GM12878 (cell line): Measurements from ENCODE around the gene SF3B2. TPM values are rescaled to one million over a fixed set of nuclear protein-coding genes. Genes with fewer than 3 reads are reported as not detected.

Experiments used
- ATAC-seq: fragments of 200-7000 bp; cut with Tn5 transposase; 3 replicates; pipeline ENCODE4 v1.9.1; 2020; ENCODE audit warnings: mild to moderate bottlenecking, moderate library complexity
- BruUV-seq: library from RNA; stranded (reverse); fragments of 400-500 nt; replicated peaks from 2 replicates; lab custom pipeline; 2021; lab: Mats Ljungman, UMichigan
- CTCF ChIA-PET: fragments of 300-600 bp; sonication (Branson Sonifier 250); formaldehyde crosslinking; extraction: SDS; loops from one replicate; lab custom pipeline; 2021; ENCODE audit warnings: inconsistent platforms; lab: Yijun Ruan, JAX
- POLR2A ChIA-PET: fragments of 350-600 bp; formaldehyde crosslinking; extraction: SDS; loops from one replicate; lab custom pipeline; 2021; ENCODE audit warnings: inconsistent platforms; lab: Charles Lee
- RAD21 ChIA-PET: fragments of 300-600 bp; sonication (Branson Sonifier 250); formaldehyde crosslinking; loops from one replicate; lab custom pipeline; 2023; ENCODE audit warnings: antibody characterized with exemption; ENCODE audit not compliant: unreplicated experiment; lab: Charles Lee
- SMC1A ChIA-PET: fragments of 300-600 bp; sonication (Branson Sonifier 250); formaldehyde crosslinking; loops from one replicate; lab custom pipeline; 2023; ENCODE audit not compliant: unreplicated experiment, uncharacterized antibody; lab: Charles Lee
- DNase-seq: peaks from one replicate; pipeline ENCODE4 v3.0.0-alpha.2; 2011; ENCODE audit warnings: low read depth, low spot score
- FAIRE-seq: peaks from 3 replicates; lab custom pipeline; 2011; peaks lifted over from hg19 to GRCh38; lab: Jason Lieb, UNC
- H2AFZ ChIP-seq: 2 replicates; pipeline ENCODE4 v1.6.0; 2011; ENCODE audit warnings: low read depth, low read length, control low read depth; ENCODE audit not compliant: control insufficient read depth
- H3K27ac ChIP-seq: 2 replicates; pipeline ENCODE4 v1.5.1; 2011; ENCODE audit warnings: control low read depth; ENCODE audit not compliant: control insufficient read depth, insufficient read depth
- H3K27me3 ChIP-seq, 2 experiments: replicated peaks in 1 of 2; 2 replicates each; pipeline versions ENCODE4 v1.6.0 to v1.6.1; 2011; ENCODE audit warnings: low read length in 1 of 2; ENCODE audit not compliant: control insufficient read depth in 2 of 2, insufficient read depth in 2 of 2
- H3K36me3 ChIP-seq, 2 experiments: 2 replicates each; pipeline ENCODE4 v1.5.1; 2011; ENCODE audit warnings: low read length in 1 of 2; ENCODE audit not compliant: control insufficient read depth in 2 of 2, insufficient read depth in 2 of 2
- H3K4me1 ChIP-seq: 2 replicates; pipeline ENCODE4 v1.6.1; 2011; ENCODE audit warnings: mild to moderate bottlenecking, low read length, moderate library complexity, mixed read lengths; ENCODE audit not compliant: control insufficient read depth, insufficient read depth
- H3K4me2 ChIP-seq: 2 replicates; pipeline ENCODE4 v1.6.0; 2011; ENCODE audit warnings: control low read depth; ENCODE audit not compliant: control insufficient read depth, insufficient read depth
- H3K4me3 ChIP-seq: fragments of 200-600 bp; sonication (generic); 2 replicates; pipeline ENCODE4 v1.5.1; 2016
- H3K79me2 ChIP-seq: 2 replicates; pipeline ENCODE4 v1.6.0; 2011; ENCODE audit warnings: low read length; ENCODE audit not compliant: control insufficient read depth, insufficient read depth
- H3K9ac ChIP-seq: 2 replicates; pipeline ENCODE4 v1.8.0; 2011; ENCODE audit warnings: low read length, control low read depth, mixed read lengths; ENCODE audit not compliant: control insufficient read depth, insufficient read depth
- H3K9me3 ChIP-seq: replicated peaks from 3 replicates; pipeline ENCODE4 v1.5.1; 2011; ENCODE audit warnings: mild to moderate bottlenecking, low read length; ENCODE audit not compliant: control insufficient read depth, insufficient read depth
- H4K20me1 ChIP-seq: 2 replicates; pipeline ENCODE4 v1.6.0; 2011; ENCODE audit not compliant: control insufficient read depth, insufficient read depth
- DPF2 ChIP-seq: fragments of 450-650 bp; IDR thresholded peaks from 2 replicates; pipeline ENCODE4 v1.6.1; 2017; ENCODE audit warnings: mild to moderate bottlenecking
- IKZF1 ChIP-seq: fragments of 450-650 bp; conservative IDR thresholded peaks from 2 replicates; pipeline ENCODE4 v1.6.1; 2017; ENCODE audit warnings: antibody characterized with exemption, mild to moderate bottlenecking
- IKZF2 ChIP-seq, 2 experiments: fragments of 450-650 bp; IDR thresholded peaks; 2 replicates each; pipeline ENCODE4 v1.6.1; 2017; ENCODE audit warnings: mild to moderate bottlenecking in 2 of 2, moderate library complexity in 2 of 2
- MLLT1 ChIP-seq: fragments of 450-650 bp; IDR thresholded peaks from 2 replicates; pipeline ENCODE4 v1.6.1; 2016; ENCODE audit warnings: mild to moderate bottlenecking
- MTA2 ChIP-seq: fragments of 450-650 bp; IDR thresholded peaks from 2 replicates; pipeline ENCODE4 v1.6.1; 2016; ENCODE audit warnings: low read depth, mild to moderate bottlenecking, moderate library complexity
- PKNOX1 ChIP-seq: fragments of 450-650 bp; IDR thresholded peaks from 2 replicates; pipeline ENCODE4 v1.6.1; 2016; ENCODE audit warnings: mild to moderate bottlenecking
- PML ChIP-seq: IDR thresholded peaks from 2 replicates; pipeline ENCODE4 v1.6.1; 2012; ENCODE audit warnings: low read length, inconsistent platforms
- POU2F2 ChIP-seq: IDR thresholded peaks from 3 replicates; pipeline ENCODE4 v1.6.1; 2011; ENCODE audit warnings: low read depth, mild to moderate bottlenecking, low read length, borderline replicate concordance
- RELB ChIP-seq: fragments of 450-650 bp; IDR thresholded peaks from 2 replicates; pipeline ENCODE4 v1.6.1; 2017; ENCODE audit warnings: low read depth, mild to moderate bottlenecking, moderate library complexity
- RUNX3 ChIP-seq: IDR thresholded peaks from 2 replicates; pipeline ENCODE4 v1.6.1; 2012; ENCODE audit warnings: low read length, inconsistent platforms
- ZNF687 ChIP-seq: fragments of 450-650 bp; IDR thresholded peaks from 2 replicates; pipeline ENCODE4 v1.6.1; 2017; ENCODE audit warnings: mild to moderate bottlenecking, moderate library complexity
- WGBS: methylation state at CpG from one replicate; pipeline ENCODE4 v1.1.6; 2016; ENCODE audit warnings: low lambda C conversion rate; ENCODE audit not compliant: insufficient replicate concordance, insufficient coverage; ENCODE audit errors: missing lambda C conversion rate; 5-methylcytosine and 5-hydroxymethylcytosine counted together
- in situ Hi-C: fragments of 300-500 bp; cut with MboI; formaldehyde crosslinking; loops from 9 replicates; pipeline ENCODE4 v1.14.3; 2018; ENCODE audit warnings: mixed read lengths
- intact Hi-C: fragments of 100-400 bp; cut with micrococcal nuclease; formaldehyde crosslinking; loops from one replicate; pipeline ENCODE4 v1.14.2; 2022; ENCODE audit not compliant: unreplicated experiment
- polyA plus RNA-seq, 11 experiments: library from polyadenylated mRNA; depleted of rRNA in 4 of 11; unstranded in 6 of 11; stranded (reverse) in 5 of 11; fragments of >200 nt; fragmentation: Nextera tagmentation in 4 of 11; fragmentation: Illumina TruSeq in 1 of 11; extraction: Ambion mirVana in 4 of 11; extraction: Trizol in 1 of 11; gene quantifications; 1 replicate in 1 of 11; 2 replicates in 10 of 11; pipeline versions ENCODE4 v1.2.1 to v1.2.3, GENCODE V29; 2011 to 2016; ENCODE audit warnings: inconsistent platforms in 2 of 11, missing spikeins in 2 of 11, low read depth in 1 of 11
- total RNA-seq, 4 experiments: library from RNA; depleted of rRNA in 3 of 4; stranded (reverse); fragments of >200 nt in 3 of 4; fragmentation: Illumina TruSeq in 1 of 4; extraction: Trizol in 1 of 4; gene quantifications; 2 replicates each; pipeline versions ENCODE4 v1.2.1 to v1.2.3, GENCODE V29; 2013 to 2021

SF3B2 gene
- total and polyA plus RNA-seq, 10 of the 15 experiments (the other 5 are each of a cell fraction or from before 2014, with no cell fraction given) = 56.3 to 245 (median 144) TPM

GRCh38 chr11:66081505-66081904, 29.3 kb downstream of the SF3B2 start:
- ChIA-PET CTCF (interaction anchor here (0.7 to 20.0 kb wide), 12 partner anchors 8 to 197 kb away, joined by 3 to 195 read pairs (median 5); partner anchors contain the start of gene CATSPER1), POLR2A (interaction anchor here (0.8 to 2.5 kb wide), 11 partner anchors 8 to 59 kb away, joined by 3 to 16 read pairs (median 5); no protein-coding TSS in a partner anchor), RAD21 (interaction anchor here (1.0 to 4.2 kb wide), 14 partner anchors 10 to 61 kb away, joined by 3 to 25 read pairs (median 4); partner anchors contain the start of genes PACS1 and SF3B2), SMC1A (interaction anchor here (0.7 to 17.7 kb wide), 15 partner anchors 9 to 140 kb away, joined by 3 to 265 read pairs (median 4); partner anchors contain the start of gene PACS1)
- BruUV-seq = no TSS peak
- H2AFZ ChIP-seq = no peak overlapping the region
- no peaks in the 10 kb centered on the region; the same call in 1 of the 2 replicates for H4K20me1 ChIP-seq
- no peaks in the 10 kb centered on the region for H3K27me3 ChIP-seq
- H3K36me3 ChIP-seq = 0 out of 4 replicates have a peak, but pooled peaks cover 0 to 2% of the 10 kb centered on the region in 2 experiments
- H3K27ac ChIP-seq = peak overlapping the region; percentile 60
- in situ Hi-C loops (no loop called here), intact Hi-C loops (no loop called here)
- H3K4me1 ChIP-seq = peaks cover 31% of the 10 kb centered on the region
- peak; percentile 93 for ATAC-seq
- H3K4me2 ChIP-seq = peak overlapping the region; percentile 1
- no peak overlapping the region for H3K9ac ChIP-seq
- H3K4me3 ChIP-seq = peak overlapping the region; percentile 8; the same call in 1 of the 2 replicates
- WGBS = 5% methylated on average over 5 of the region's 5 CpGs
- DNase-seq = no peak
- FAIRE-seq = peak; percentile 80
- H3K9me3 ChIP-seq = no peaks in the 10 kb centered on the region
- TF ChIP-seq ZNF687 = peak; percentile 74
- 0 out of 2 replicates have a peak, but pooled peaks have one; percentile 8 for TF ChIP-seq PKNOX1
- TF ChIP-seq RUNX3 = peak; percentile 78
- TF ChIP-seq MLLT1 = peak; percentile 24; the same call in 1 of the 2 replicates
- no peak for TF ChIP-seq DPF2
- 0 out of 2 replicates have a peak, but pooled peaks have one; percentile 12 for TF ChIP-seq MTA2
- TF ChIP-seq PML = 0 out of 2 replicates have a peak, but pooled peaks have one; percentile 30
- TF ChIP-seq POU2F2 = no peak
- peak in 1 of 2 experiments; percentile 22; a peak in 1 of 4 replicates for TF ChIP-seq IKZF2 (IDR thresholded peaks at IDR 0.05)
- TF ChIP-seq RELB = no peak
- TF ChIP-seq IKZF1 = 0 out of 2 replicates have a peak, but pooled peaks have one; percentile 15
- H3K79me2 ChIP-seq = peaks cover 81% of the 10 kb centered on the region
